ENCODE results near the gene MAT2A. TPM values are rescaled to one million over a fixed set of nuclear protein-coding genes. Genes with fewer than 3 reads are reported as not detected.

The MAT2A gene
- total and polyA plus RNA-seq, 2 of the 8 experiments (the other 6 are each of a cell fraction or from before 2014, with no cell fraction given), result 255 to 307 TPM

DNA sequence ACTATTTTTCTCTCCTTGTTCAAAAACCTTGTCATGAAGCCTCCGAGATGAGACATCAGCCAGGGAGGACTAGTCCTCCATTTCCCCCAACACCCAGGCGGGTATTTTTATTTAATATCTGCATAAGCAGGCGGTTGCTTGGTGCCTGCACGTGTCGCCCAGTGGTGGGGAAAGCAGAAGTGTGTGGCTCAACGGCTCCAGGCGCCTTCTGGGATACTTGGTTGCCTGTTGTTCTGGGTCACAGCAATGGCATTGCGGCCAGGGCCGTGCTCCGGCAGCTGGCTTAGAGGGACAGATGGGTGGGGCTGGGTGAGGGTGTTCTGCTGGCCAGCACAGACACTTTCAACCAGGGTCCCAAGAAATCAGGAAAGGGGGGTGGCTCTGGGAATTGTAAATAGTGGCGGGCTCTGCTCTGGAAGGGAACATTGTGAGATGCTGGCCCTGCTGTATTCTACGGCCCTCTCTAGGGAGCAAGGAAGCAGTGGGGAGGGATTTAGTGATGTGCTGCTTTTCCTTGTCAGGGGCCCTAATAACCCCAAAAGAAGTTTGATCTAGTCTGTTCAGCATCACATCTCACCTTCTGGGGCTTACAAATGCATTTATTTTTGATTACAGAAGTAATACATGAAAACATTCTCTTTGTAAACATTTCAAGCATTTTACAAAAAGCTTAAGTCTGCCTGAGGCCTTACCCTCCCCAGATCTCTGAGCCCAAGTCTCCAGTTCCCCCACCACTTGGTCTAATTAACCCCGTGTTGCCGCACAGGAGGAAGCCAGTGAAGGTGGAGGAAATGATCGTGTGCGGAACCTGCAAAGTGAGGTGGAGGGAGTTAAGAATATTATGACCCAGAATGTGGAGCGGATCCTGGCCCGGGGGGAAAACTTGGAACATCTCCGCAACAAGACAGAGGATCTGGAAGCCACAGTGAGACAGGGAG lies 39.5 kb downstream of the MAT2A start:
- Histone ChIP-seq H2BK20ac (ENCODE audit: low read length) (no peak overlapping the region), H2BK120ac (replicated peaks; ENCODE audit: low read depth, low read length) (no peak overlapping the region), H2BK5ac (ENCODE audit: low read depth, low read length) (no peak overlapping the region), H4K8ac (ENCODE audit: extremely low read depth, insufficient read depth, low read length) (no peak overlapping the region), H3K4me2 (ENCODE audit: insufficient read depth in 1 of 2, low read depth in 2 of 2, low read length in 2 of 2) (peak overlapping the region; percentile 78 to 79), H3K79me2 (ENCODE audit: control insufficient read depth in 1 of 2, insufficient read depth in 2 of 2, low read length in 2 of 2) (no peaks in the 10 kb centered on the region), H4K5ac (ENCODE audit: insufficient read length, low read depth, low read length) (no peak overlapping the region), H3K18ac (ENCODE audit: extremely low read depth, low read length) (no peak overlapping the region), H3K27ac (ENCODE audit: low read depth, low read length) (no peak overlapping the region), H3K23me2 (ENCODE audit: low read depth, low read length) (peaks cover 2% of the 10 kb centered on the region; the same call in 1 of the 2 replicates), H3K79me1 (ENCODE audit: low read depth, low read length) (no peaks in the 10 kb centered on the region; the same call in 1 of the 2 replicates), H2AK5ac (ENCODE audit: low read depth, low read length) (no peak overlapping the region), H3K4me1 (replicated peaks in 1 of 4; ENCODE audit: control insufficient read depth in 3 of 4, insufficient read depth in 4 of 4, low read length in 3 of 4) (peaks cover 2 to 13% (median 6%) of the 10 kb centered on the region in 4 experiments), H3K56ac (replicated peaks; ENCODE audit: insufficient read length, low read depth, low read length) (no peak overlapping the region), H2BK12ac (ENCODE audit: low read depth, low read length) (no peak overlapping the region), H3K14ac (ENCODE audit: insufficient read length) (no peak overlapping the region), H3K4me3 (ENCODE audit: extremely low read depth in 1 of 4, insufficient read depth in 2 of 4, low read depth in 3 of 4, low read length in 4 of 4) (peak overlapping the region in 1 of 4 experiments; percentile 62; a peak in 4 of 8 replicates), H4K20me1 (replicated peaks in 1 of 2; ENCODE audit: control insufficient read depth in 1 of 2, insufficient read depth in 2 of 2, low read length in 2 of 2) (no peaks in the 10 kb centered on the region), H2BK15ac (ENCODE audit: low read length) (0 out of 2 replicates have a peak overlapping the region, but pooled peaks have one; percentile 61), H4K91ac (replicated peaks; ENCODE audit: insufficient read length, low read length) (no peak overlapping the region), H3K36me3 (ENCODE audit: control insufficient read depth in 2 of 4, insufficient read depth in 4 of 4, low read length in 3 of 4) (no peaks in the 10 kb centered on the region), H3K9ac (replicated peaks in 1 of 4; ENCODE audit: extremely low read depth in 1 of 4, low read depth in 3 of 4, low read length in 3 of 4) (no peak overlapping the region), H3K27me3 (replicated peaks in 1 of 4; ENCODE audit: control insufficient read depth in 3 of 4, extremely low read depth in 1 of 4, insufficient read depth in 3 of 4, low read length in 3 of 4) (peaks cover 0 to 9% (median 3%) of the 10 kb centered on the region in 4 experiments; a peak in 5 of 7 replicates), H3K23ac (ENCODE audit: insufficient read length) (no peak overlapping the region), H2AFZ (ENCODE audit: low read length) (no peak overlapping the region), H3K4ac (replicated peaks; ENCODE audit: insufficient read length, low read depth, low read length) (no peak overlapping the region), H3K9me3 (ENCODE audit: insufficient read depth in 2 of 2, low read depth in 1 of 2, low read length in 1 of 2) (no peaks in the 10 kb centered on the region)
- WGBS, 2 experiments (ENCODE audit: extremely low coverage in 1 of 2, insufficient coverage in 1 of 2, insufficient read length in 1 of 2, insufficient replicate concordance in 2 of 2, low coverage in 1 of 2, low lambda C conversion rate in 2 of 2, missing lambda C conversion rate in 1 of 2), result 82% methylated on average over 19 of the region's 19 CpGs; no CpG with 5 or more reads in 1 of the 2 experiments
- ChIA-PET POLR2A (ENCODE audit: partially characterized antibody) (interaction anchor here (0.9 to 4.1 kb wide), 14 partner anchors 9 to 40 kb away, joined by 3 to 28 read pairs (median 6); partner anchors contain the start of genes C2orf68, MAT2A, RNF181 and TMEM150A), CTCF (ENCODE audit: partially characterized antibody) (interaction anchor here (0.5 to 1.9 kb wide), 6 partner anchors 13 to 186 kb away, joined by 3 to 7 read pairs (median 4); no protein-coding TSS in a partner anchor)
- DNase-seq (ENCODE audit: low read depth in 1 of 2, low spot score in 2 of 2) (no peak), FAIRE-seq (no peak)
- no peak for TF ChIP-seq POLR2AphosphoS5 (IDR thresholded peaks at IDR 0.05; ENCODE audit: low read depth, low read length)
- TF ChIP-seq EP300 (IDR thresholded peaks at IDR 0.05; ENCODE audit: borderline replicate concordance in 1 of 2, low read depth in 2 of 2, low read length in 2 of 2), result no peak
- TF ChIP-seq SP4 (IDR thresholded peaks at IDR 0.05; ENCODE audit: low read length), result no peak
- TF ChIP-seq ASH2L (IDR thresholded peaks at IDR 0.05; ENCODE audit: low read length), result no peak
- no peak for TF ChIP-seq YY1 (IDR thresholded peaks at IDR 0.05; ENCODE audit: low read depth, low read length)
- no peak for TF ChIP-seq POLR2A (IDR thresholded peaks at IDR 0.05; ENCODE audit: control extremely low read depth in 1 of 2, low read depth in 2 of 2, low read length in 2 of 2)
- TF ChIP-seq CBX5 (IDR thresholded peaks at IDR 0.05; ENCODE audit: low read depth, low read length), result no peak
- no peak for TF ChIP-seq CHD1 (IDR thresholded peaks at IDR 0.05; ENCODE audit: low read depth, low read length)
- TF ChIP-seq TEAD4 (IDR thresholded peaks at IDR 0.05; ENCODE audit: low read depth, low read length), result no peak
- no peak for TF ChIP-seq SP2 (IDR thresholded peaks at IDR 0.05; ENCODE audit: low read length)
- no peak for TF ChIP-seq SIRT6 (IDR thresholded peaks at IDR 0.05; ENCODE audit: low read length)

All from H1 (cell line).